Mesenchymal stem cell (in vitro differentiated cells and primary cell): ENCODE data around the gene DEGS2.

Experiments used
- DNase-seq: peaks from one replicate; pipeline ENCODE4 v3.0.0-alpha.2; 2013
- H2AFZ ChIP-seq: one replicate; pipeline ENCODE4 v1.6.1; 2013; ENCODE audit warnings: low read depth, mild to moderate bottlenecking, control low read depth, inconsistent platforms, low read length, moderate library complexity
- H2AK5ac ChIP-seq: 2 replicates; pipeline ENCODE4 v1.6.1; 2013; ENCODE audit warnings: low read length, moderate library complexity, mild to moderate bottlenecking, inconsistent platforms; ENCODE audit not compliant: severe bottlenecking
- H2BK120ac ChIP-seq: one replicate; pipeline ENCODE4 v1.6.1; 2013; ENCODE audit warnings: low read depth, mild to moderate bottlenecking, inconsistent platforms, low read length, moderate library complexity
- H2BK12ac ChIP-seq, 2 experiments: one replicate each; pipeline ENCODE4 v1.6.1; 2013; ENCODE audit warnings: inconsistent platforms in 2 of 2, low read length in 2 of 2, mild to moderate bottlenecking in 2 of 2, moderate library complexity in 2 of 2, control low read depth in 1 of 2
- H2BK15ac ChIP-seq: one replicate; pipeline ENCODE4 v1.6.1; 2013; ENCODE audit warnings: mild to moderate bottlenecking, low read depth, inconsistent platforms; ENCODE audit not compliant: poor library complexity, severe bottlenecking
- H2BK5ac ChIP-seq: 2 replicates; pipeline ENCODE4 v1.6.1; 2013; ENCODE audit warnings: low read depth, mild to moderate bottlenecking, low read length, control low read depth, inconsistent platforms; ENCODE audit not compliant: poor library complexity, severe bottlenecking
- H3K14ac ChIP-seq, 2 experiments: one replicate each; pipeline ENCODE4 v1.6.1; 2013; ENCODE audit warnings: inconsistent platforms in 2 of 2, low read length in 2 of 2, control low read depth in 1 of 2, mild to moderate bottlenecking in 1 of 2, moderate library complexity in 1 of 2
- H3K18ac ChIP-seq, 2 experiments: one replicate each; pipeline ENCODE4 v1.6.1; 2013; ENCODE audit warnings: inconsistent platforms in 2 of 2, low read length in 2 of 2, control low read depth in 1 of 2, low read depth in 1 of 2, mild to moderate bottlenecking in 1 of 2
- H3K23ac ChIP-seq, 2 experiments: one replicate each; pipeline ENCODE4 v1.6.1; 2013; ENCODE audit warnings: inconsistent platforms in 2 of 2, low read length in 2 of 2, mild to moderate bottlenecking in 2 of 2, moderate library complexity in 2 of 2, control low read depth in 1 of 2
- H3K27ac ChIP-seq: 2 replicates; pipeline ENCODE4 v1.5.1; 2013; ENCODE audit warnings: mild to moderate bottlenecking, moderate library complexity, low read length, control low read depth, inconsistent platforms; ENCODE audit not compliant: poor library complexity, severe bottlenecking
- H3K27me3 ChIP-seq, 2 experiments: 2 replicates each; pipeline versions ENCODE4 v1.6.1 to v1.7.0; 2013; ENCODE audit warnings: low read length in 2 of 2, mild to moderate bottlenecking in 2 of 2, moderate library complexity in 2 of 2, control low read depth in 1 of 2, inconsistent platforms in 1 of 2; ENCODE audit not compliant: control insufficient read depth in 1 of 2, insufficient read depth in 1 of 2
- H3K36me3 ChIP-seq, 2 experiments: 2 replicates each; pipeline versions ENCODE4 v1.6.1 to v1.7.0; 2013; ENCODE audit warnings: low read length in 2 of 2, control low read depth in 1 of 2, inconsistent platforms in 1 of 2, low read depth in 1 of 2, mild to moderate bottlenecking in 1 of 2; ENCODE audit not compliant: insufficient read depth in 2 of 2, control insufficient read depth in 1 of 2
- H3K4ac ChIP-seq, 2 experiments: one replicate each; pipeline ENCODE4 v1.6.1; 2013; ENCODE audit warnings: inconsistent platforms in 2 of 2, low read length in 2 of 2, mild to moderate bottlenecking in 2 of 2, moderate library complexity in 2 of 2, control low read depth in 1 of 2, low read depth in 1 of 2
- H3K4me1 ChIP-seq: 2 replicates; pipeline ENCODE4 v1.6.1; 2013; ENCODE audit warnings: low read depth, low read length, control low read depth; ENCODE audit not compliant: control insufficient read depth, insufficient read depth
- H3K4me2 ChIP-seq: 2 replicates; pipeline ENCODE4 v1.6.1; 2013; ENCODE audit warnings: low read length, mild to moderate bottlenecking, inconsistent platforms; ENCODE audit not compliant: poor library complexity, severe bottlenecking
- H3K4me3 ChIP-seq, 2 experiments: 2 replicates each; pipeline versions ENCODE4 v1.5.1 to v1.7.0; 2013; ENCODE audit warnings: low read length in 2 of 2, mild to moderate bottlenecking in 2 of 2, control low read depth in 1 of 2, low read depth in 1 of 2; ENCODE audit not compliant: insufficient read depth in 1 of 2
- H3K79me1 ChIP-seq: replicated peaks from 2 replicates; pipeline ENCODE4 v1.6.1; 2013; ENCODE audit warnings: mild to moderate bottlenecking, control low read depth, low read length, inconsistent platforms; ENCODE audit not compliant: poor library complexity, severe bottlenecking
- H3K9ac ChIP-seq: 2 replicates; pipeline ENCODE4 v1.7.0; 2013; ENCODE audit warnings: mild to moderate bottlenecking, low read length, moderate library complexity
- H3K9me3 ChIP-seq: 2 replicates; pipeline ENCODE4 v1.7.0; 2013; ENCODE audit warnings: mild to moderate bottlenecking, low read length; ENCODE audit not compliant: control insufficient read depth
- H4K8ac ChIP-seq: one replicate; pipeline ENCODE4 v1.6.1; 2013; ENCODE audit warnings: inconsistent platforms, mild to moderate bottlenecking, low read length, moderate library complexity
- H4K91ac ChIP-seq: one replicate; pipeline ENCODE4 v1.6.1; 2013; ENCODE audit warnings: mild to moderate bottlenecking, low read length, inconsistent platforms
- WGBS: methylation state at CpG from one replicate; pipeline ENCODE4 v1.1.7; 2013; ENCODE audit warnings: mixed read lengths; 5-methylcytosine and 5-hydroxymethylcytosine counted together

DEGS2 gene

DNA sequence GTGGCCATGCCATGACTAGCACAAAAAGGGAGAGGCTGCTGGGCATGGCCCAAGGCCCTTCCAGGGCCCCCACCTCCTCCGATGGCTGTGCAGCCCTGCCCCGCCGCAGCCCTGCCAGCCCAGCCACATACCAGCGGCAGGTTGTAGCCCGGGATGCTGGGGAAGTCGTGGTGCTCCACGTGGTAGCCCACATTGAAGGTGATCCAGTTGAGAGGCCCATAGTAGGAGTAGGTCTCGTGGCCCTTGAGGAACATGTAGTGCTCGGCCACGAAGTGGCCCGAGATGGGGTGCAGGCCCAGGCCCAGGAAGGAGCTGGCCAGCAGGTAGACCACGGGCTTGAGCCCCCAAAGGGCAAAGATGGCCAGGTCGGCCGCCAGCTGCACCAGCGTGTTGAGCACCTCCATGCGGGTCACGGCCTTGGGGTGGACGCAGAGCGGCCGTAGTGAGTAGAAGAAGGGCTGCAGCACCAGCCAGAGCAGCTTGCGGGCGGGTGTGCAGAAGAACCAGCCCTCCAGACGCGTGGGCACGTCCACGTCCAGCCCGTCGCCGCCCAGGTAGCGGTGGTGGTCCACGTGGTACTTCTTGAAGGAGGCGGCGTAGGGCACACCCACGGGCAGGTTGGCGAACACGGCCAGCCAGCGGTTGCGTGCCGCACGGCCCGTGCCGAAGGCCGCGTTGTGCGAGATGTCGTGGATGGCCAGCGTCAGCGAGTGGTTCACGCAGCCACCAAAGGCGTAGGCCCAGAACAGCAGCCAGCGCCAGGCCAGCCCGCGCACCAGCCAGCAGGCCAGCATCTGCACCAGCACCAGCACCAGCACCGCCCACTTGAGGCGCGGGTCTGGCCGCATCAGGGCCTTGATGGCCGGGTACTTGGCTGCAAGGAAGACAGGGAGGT lies 10.4 kb downstream of the DEGS2 start:
- Histone ChIP-seq H3K4me2 (no peak overlapping the region), H3K27me3 (peaks cover 0 to 25% of the 10 kb centered on the region in 2 experiments), H2BK120ac (no peak overlapping the region), H3K14ac (peak overlapping the region in 1 of 2 experiments; percentile 74), H4K8ac (no peak overlapping the region), H3K23ac (no peak overlapping the region), H3K4ac (no peak overlapping the region), H2BK12ac (no peak overlapping the region), H2BK15ac (no peak overlapping the region), H3K9me3 (no peaks in the 10 kb centered on the region), H3K27ac (no peak overlapping the region), H3K9ac (no peak overlapping the region), H4K91ac (no peak overlapping the region), H2BK5ac (no peak overlapping the region), H3K4me3 (peak overlapping the region in 1 of 2 experiments; percentile 14), H3K79me1 (no peaks in the 10 kb centered on the region), H3K18ac (no peak overlapping the region), H2AFZ (no peak overlapping the region), H3K36me3 (peaks cover under 1 to 17% of the 10 kb centered on the region in 2 experiments), H3K4me1 (peaks cover 3% of the 10 kb centered on the region), H2AK5ac (no peak overlapping the region)
- DNase-seq: no peak
- WGBS: 95% methylated on average over 58 of the region's 58 CpGs

DNA sequence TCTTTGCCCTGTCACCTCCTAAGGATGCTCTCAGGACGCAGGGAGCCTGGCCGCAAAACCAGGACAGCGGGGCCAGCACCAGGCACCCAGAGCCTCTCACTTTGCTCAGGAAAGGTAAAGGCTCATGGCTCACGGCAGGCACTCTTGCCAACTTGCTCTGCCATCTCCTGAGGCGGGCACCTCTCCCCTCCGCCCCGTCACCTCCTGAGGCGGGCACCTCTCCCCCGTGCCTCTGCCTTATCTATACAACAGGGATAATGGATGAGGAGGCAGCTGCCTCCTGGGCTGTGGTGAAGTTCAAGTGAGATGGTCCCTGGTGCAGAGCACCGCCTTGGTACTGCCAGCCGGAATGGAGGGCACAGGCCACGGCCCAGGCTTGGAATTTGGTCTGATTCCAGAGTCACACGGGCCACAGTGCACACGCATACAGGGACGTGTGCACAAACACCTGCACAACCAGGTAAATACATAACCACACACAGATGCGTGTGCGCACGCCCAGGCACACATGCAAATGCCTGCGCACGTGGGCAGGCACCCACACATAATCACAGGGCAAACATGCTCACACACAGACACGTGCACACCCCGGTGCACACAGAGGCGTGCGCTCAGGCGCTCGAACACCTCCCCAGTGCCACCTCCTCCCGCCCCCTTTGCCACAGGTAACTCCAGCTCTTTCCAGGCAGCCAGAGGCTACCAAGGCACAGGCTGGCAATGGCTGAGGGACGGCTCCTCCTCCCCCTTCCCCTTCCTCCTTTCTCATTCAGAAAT lies 11.6 kb downstream of the DEGS2 start:
- Histone ChIP-seq H3K9me3 (no peaks in the 10 kb centered on the region), H3K79me1 (no peaks in the 10 kb centered on the region), H3K4me2 (no peak overlapping the region), H2BK15ac (no peak overlapping the region), H2BK5ac (no peak overlapping the region), H3K9ac (no peak overlapping the region), H3K4me1 (peaks cover 3% of the 10 kb centered on the region), H3K14ac (no peak overlapping the region), H3K23ac (no peak overlapping the region), H2AK5ac (no peak overlapping the region), H4K91ac (no peak overlapping the region), H3K27ac (no peak overlapping the region), H2AFZ (no peak overlapping the region), H3K4ac (no peak overlapping the region), H3K36me3 (peaks cover 2 to 25% of the 10 kb centered on the region in 2 experiments), H3K18ac (no peak overlapping the region), H2BK12ac (no peak overlapping the region), H4K8ac (no peak overlapping the region), H3K4me3 (no peak overlapping the region), H3K27me3 (peaks cover 0 to 25% of the 10 kb centered on the region in 2 experiments), H2BK120ac (no peak overlapping the region)
- WGBS: 83% methylated on average over 27 of the region's 28 CpGs
- no peak for DNase-seq

DNA sequence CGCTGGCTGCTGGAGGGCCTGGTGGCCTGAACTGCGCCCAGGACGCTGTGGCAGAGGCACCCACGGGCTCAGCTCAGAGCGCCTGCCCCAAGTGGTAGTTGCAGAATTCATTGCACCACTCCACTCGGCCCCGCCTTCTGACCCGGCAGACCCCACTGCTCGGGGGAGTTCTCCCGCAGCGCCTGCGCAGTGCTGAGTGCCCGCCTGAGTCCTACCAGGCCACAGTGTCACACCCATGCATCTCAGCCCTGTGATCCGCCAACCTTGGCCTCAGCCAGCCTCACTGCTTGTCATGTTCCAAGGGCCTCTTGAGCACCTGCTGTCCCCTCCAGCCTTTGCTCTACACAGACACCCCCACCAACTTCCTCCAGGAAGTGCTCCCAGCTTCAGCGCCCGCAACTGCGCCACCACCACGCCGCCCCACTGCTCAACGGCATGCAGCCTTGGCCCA lies 12.2 kb downstream of the DEGS2 start:
- no peaks in the 10 kb centered on the region for H3K79me1 ChIP-seq
- peaks cover 4 to 31% of the 10 kb centered on the region in 2 experiments for H3K36me3 ChIP-seq
- H3K9ac ChIP-seq: no peak overlapping the region
- no peak overlapping the region for H2AFZ ChIP-seq
- H3K4me2 ChIP-seq: no peak overlapping the region
- H3K27ac ChIP-seq: no peak overlapping the region
- no peak for DNase-seq
- no peak overlapping the region for H3K4ac ChIP-seq
- H3K4me1 ChIP-seq: peaks cover 3% of the 10 kb centered on the region
- no peak overlapping the region for H2AK5ac ChIP-seq
- H3K4me3 ChIP-seq: no peak overlapping the region
- WGBS: 95% methylated on average over 20 of the region's 20 CpGs
- H2BK12ac ChIP-seq: no peak overlapping the region
- H2BK15ac ChIP-seq: no peak overlapping the region
- no peak overlapping the region for H3K18ac ChIP-seq
- H3K23ac ChIP-seq: no peak overlapping the region
- H4K8ac ChIP-seq: no peak overlapping the region
- peaks cover 0 to 21% of the 10 kb centered on the region in 2 experiments for H3K27me3 ChIP-seq
- no peak overlapping the region for H3K14ac ChIP-seq
- H2BK5ac ChIP-seq: no peak overlapping the region
- H3K9me3 ChIP-seq: no peaks in the 10 kb centered on the region
- no peak overlapping the region for H2BK120ac ChIP-seq
- no peak overlapping the region for H4K91ac ChIP-seq

DNA sequence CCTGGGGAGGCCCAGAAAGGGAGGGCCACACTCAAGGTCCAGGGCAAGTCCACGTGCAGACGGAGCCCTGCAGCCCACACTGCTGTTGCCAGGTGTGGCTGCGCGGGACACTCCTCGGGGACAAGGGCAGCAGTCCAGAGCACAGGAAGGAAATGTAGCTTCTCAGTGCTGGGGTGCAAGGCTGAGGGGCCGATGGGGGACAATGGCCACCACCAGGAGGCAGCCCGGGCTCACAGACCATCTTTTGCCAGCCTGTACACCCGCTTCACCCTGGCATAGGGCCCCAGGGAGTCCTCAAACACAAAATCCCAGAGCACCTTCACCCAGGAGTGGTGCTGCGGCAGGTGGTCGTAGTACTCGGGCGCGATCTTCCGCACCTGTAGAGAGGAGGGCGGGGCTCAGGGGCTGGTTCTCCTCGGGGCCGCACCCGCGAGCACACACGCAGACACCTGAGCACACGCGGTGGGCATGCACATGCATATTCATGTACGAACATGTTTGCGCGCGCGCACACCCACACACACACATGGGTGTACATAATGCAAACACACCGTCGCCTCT lies 12.8 kb downstream of the DEGS2 start:
- Histone ChIP-seq H2BK5ac (no peak overlapping the region), H2BK12ac (no peak overlapping the region), H3K27ac (no peak overlapping the region), H3K36me3 (peaks cover 10 to 37% of the 10 kb centered on the region in 2 experiments), H4K91ac (peak overlapping the region; percentile 11), H2BK15ac (no peak overlapping the region), H3K14ac (no peak overlapping the region), H3K79me1 (no peaks in the 10 kb centered on the region), H4K8ac (no peak overlapping the region), H3K4me3 (no peak overlapping the region), H3K27me3 (peaks cover 0 to 17% of the 10 kb centered on the region in 2 experiments), H3K23ac (no peak overlapping the region), H3K9ac (no peak overlapping the region), H2BK120ac (no peak overlapping the region), H3K9me3 (no peaks in the 10 kb centered on the region), H3K4ac (no peak overlapping the region), H2AFZ (no peak overlapping the region), H3K18ac (no peak overlapping the region), H3K4me2 (no peak overlapping the region), H3K4me1 (peaks cover 3% of the 10 kb centered on the region), H2AK5ac (no peak overlapping the region)
- 95% methylated on average over 29 of the region's 29 CpGs for WGBS
- DNase-seq: no peak
